ENCODE results near the gene SARNP.

Gene SARNP

DNA sequence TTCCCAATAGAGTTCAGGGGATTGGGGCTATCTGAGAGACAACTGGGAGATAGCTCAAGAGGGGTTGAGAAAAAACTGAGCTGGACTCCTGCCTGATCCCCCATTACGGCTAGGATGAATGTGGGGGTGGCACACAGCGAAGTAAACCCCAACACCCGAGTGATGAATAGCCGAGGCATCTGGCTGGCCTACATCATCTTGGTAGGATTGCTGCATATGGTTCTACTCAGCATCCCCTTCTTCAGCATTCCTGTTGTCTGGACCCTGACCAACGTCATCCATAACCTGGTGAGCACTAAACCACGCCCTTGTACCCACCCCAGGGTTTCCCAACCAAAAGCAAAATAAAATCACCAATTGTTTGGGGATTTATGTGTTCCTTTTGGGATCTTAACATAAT is 1.4 kb upstream of the SARNP start:
- Histone ChIP-seq H2BK15ac (replicated peaks; ENCODE audit: low read depth) (no peak overlapping the region), H2AK5ac (ENCODE audit: low read length) (no peak overlapping the region), H3K36me3 (ENCODE audit: control insufficient read depth, insufficient read depth, low read length) (peaks cover 7% of the 10 kb centered on the region), H3K79me2 (ENCODE audit: control insufficient read depth, insufficient read depth, low read length) (peaks cover 45% of the 10 kb centered on the region), H2BK120ac (ENCODE audit: low read depth, low read length) (no peak overlapping the region), H3K27ac (ENCODE audit: low read depth, low read length) (no peak overlapping the region), H2BK5ac (ENCODE audit: low read length) (no peak overlapping the region), H3K4me2 (ENCODE audit: low read length) (peak overlapping the region; percentile 93), H3K27me3 (ENCODE audit: insufficient read depth, low read length, poor library complexity) (no peaks in the 10 kb centered on the region), H3K9ac (ENCODE audit: low read length) (peak overlapping the region; percentile 80), H3K4me1 (ENCODE audit: control insufficient read depth, low read depth, low read length) (peaks cover 4% of the 10 kb centered on the region), H3K79me1 (ENCODE audit: low read length) (peaks cover 12% of the 10 kb centered on the region), H3K56ac (ENCODE audit: low read length) (peak overlapping the region; percentile 95), H4K8ac (ENCODE audit: low read depth, low read length) (no peak overlapping the region), H3K18ac (ENCODE audit: low read length) (no peak overlapping the region), H3K4me3 (ENCODE audit: low read length) (no peak overlapping the region), H4K5ac (ENCODE audit: low read length) (no peak overlapping the region), H3K4ac (ENCODE audit: low read depth, low read length) (no peak overlapping the region), H3K23ac (ENCODE audit: low read length) (no peak overlapping the region)
- no CpG with 5 or more reads among the region's 6 CpGs for WGBS (ENCODE audit: extremely low coverage, insufficient coverage, low lambda C conversion rate)
- no peak for DNase-seq

DNA sequence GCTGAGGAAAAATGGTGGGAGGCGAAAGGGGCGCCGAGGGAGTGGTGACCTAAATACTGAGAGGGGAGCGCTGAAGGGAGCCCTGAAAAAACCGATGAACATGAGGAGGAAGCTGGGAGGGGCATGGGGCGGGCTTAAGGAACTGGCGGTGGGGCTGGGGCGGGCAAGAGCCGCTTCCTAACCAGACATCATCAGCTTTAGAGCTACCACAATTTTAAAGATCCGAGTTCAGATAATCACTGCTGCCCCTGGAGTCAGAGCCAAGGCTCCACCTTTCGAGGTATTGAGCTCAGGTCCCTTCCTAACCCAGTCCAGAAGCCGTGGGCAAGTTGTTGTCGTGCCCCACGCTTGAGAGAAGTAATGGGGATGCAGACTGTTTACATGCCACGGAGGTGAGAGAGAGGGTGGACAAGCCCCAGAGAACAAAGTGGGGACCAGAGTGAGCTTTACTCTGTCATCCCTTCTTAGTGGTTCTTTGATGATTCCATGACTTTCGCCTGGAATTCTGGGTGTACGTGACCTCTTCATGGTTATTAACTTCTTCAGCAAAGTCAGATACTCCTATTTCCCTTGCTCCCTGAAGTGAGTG is 710 bp upstream of the SARNP start:
- peak overlapping the region; percentile 95 for H3K56ac ChIP-seq (ENCODE audit: low read length)
- peak overlapping the region; percentile 71 for H2BK5ac ChIP-seq (ENCODE audit: low read length)
- peaks cover 4% of the 10 kb centered on the region for H3K4me1 ChIP-seq (ENCODE audit: control insufficient read depth, low read depth, low read length)
- peak overlapping the region; percentile 93 for H3K4me2 ChIP-seq (ENCODE audit: low read length)
- H3K4me3 ChIP-seq (ENCODE audit: low read length), result peak overlapping the region; percentile 84
- DNase-seq, result no peak
- no peaks in the 10 kb centered on the region for H3K27me3 ChIP-seq (ENCODE audit: insufficient read depth, low read length, poor library complexity)
- H3K23ac ChIP-seq (ENCODE audit: low read length), result no peak overlapping the region
- peak overlapping the region; percentile 46 for H3K18ac ChIP-seq (ENCODE audit: low read length)
- H4K8ac ChIP-seq (ENCODE audit: low read depth, low read length), result no peak overlapping the region
- H3K79me2 ChIP-seq (ENCODE audit: control insufficient read depth, insufficient read depth, low read length), result peaks cover 52% of the 10 kb centered on the region
- peak overlapping the region; percentile 80 for H3K9ac ChIP-seq (ENCODE audit: low read length)
- no peak overlapping the region for H2AK5ac ChIP-seq (ENCODE audit: low read length)
- peaks cover 7% of the 10 kb centered on the region for H3K36me3 ChIP-seq (ENCODE audit: control insufficient read depth, insufficient read depth, low read length)
- no peak overlapping the region for H2BK120ac ChIP-seq (ENCODE audit: low read depth, low read length)
- peak overlapping the region; percentile 66 for H3K4ac ChIP-seq (ENCODE audit: low read depth, low read length)
- H2BK15ac ChIP-seq (replicated peaks; ENCODE audit: low read depth), result no peak overlapping the region
- H3K27ac ChIP-seq (ENCODE audit: low read depth, low read length), result peak overlapping the region; percentile 10
- no peak overlapping the region for H4K5ac ChIP-seq (ENCODE audit: low read length)
- peaks cover 12% of the 10 kb centered on the region for H3K79me1 ChIP-seq (ENCODE audit: low read length)
- WGBS (ENCODE audit: extremely low coverage, insufficient coverage, low lambda C conversion rate), result no CpG with 5 or more reads among the region's 17 CpGs

DNA sequence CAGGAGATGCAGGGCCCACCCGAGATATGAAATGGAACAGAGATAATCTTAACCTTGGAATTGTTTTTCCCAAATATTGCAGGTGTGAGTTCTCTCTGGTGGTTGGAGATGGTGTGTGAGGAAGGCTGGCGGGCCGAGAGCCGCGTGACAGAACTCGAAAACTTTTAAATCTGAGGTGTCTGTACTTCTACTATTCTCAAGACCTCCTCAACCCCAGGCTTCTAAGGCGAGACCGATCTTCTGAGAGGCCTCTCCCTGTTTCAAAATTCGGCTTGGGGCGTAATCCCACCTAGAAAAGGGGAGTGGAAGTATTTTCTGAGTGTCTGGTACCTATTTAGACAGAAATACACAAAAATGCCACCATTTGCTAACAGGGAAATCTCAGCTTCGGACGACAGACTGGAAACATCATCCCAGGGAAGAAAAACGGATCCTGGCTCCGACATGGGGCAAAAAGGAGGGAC is 611 bp downstream of the SARNP start:
- Histone ChIP-seq H4K5ac (ENCODE audit: low read length) (peak overlapping the region; percentile 100), H2BK120ac (ENCODE audit: low read depth, low read length) (no peak overlapping the region), H3K56ac (ENCODE audit: low read length) (peak overlapping the region; percentile 100), H3K9ac (ENCODE audit: low read length) (peak overlapping the region; percentile 100), H4K8ac (ENCODE audit: low read depth, low read length) (peak overlapping the region; percentile 28), H3K23ac (ENCODE audit: low read length) (peak overlapping the region; percentile 48), H3K79me2 (ENCODE audit: control insufficient read depth, insufficient read depth, low read length) (peaks cover 65% of the 10 kb centered on the region), H3K4me1 (ENCODE audit: control insufficient read depth, low read depth, low read length) (peaks cover 4% of the 10 kb centered on the region), H3K4ac (ENCODE audit: low read depth, low read length) (no peak overlapping the region), H3K27me3 (ENCODE audit: insufficient read depth, low read length, poor library complexity) (no peaks in the 10 kb centered on the region), H2BK5ac (ENCODE audit: low read length) (peak overlapping the region; percentile 82), H3K36me3 (ENCODE audit: control insufficient read depth, insufficient read depth, low read length) (peaks cover 7% of the 10 kb centered on the region), H3K27ac (ENCODE audit: low read depth, low read length) (peak overlapping the region; percentile 34), H3K4me3 (ENCODE audit: low read length) (peak overlapping the region; percentile 100), H2BK15ac (replicated peaks; ENCODE audit: low read depth) (no peak overlapping the region), H3K4me2 (ENCODE audit: low read length) (peak overlapping the region; percentile 58), H2AK5ac (ENCODE audit: low read length) (peak overlapping the region; percentile 94), H3K79me1 (ENCODE audit: low read length) (peaks cover 14% of the 10 kb centered on the region), H3K18ac (ENCODE audit: low read length) (peak overlapping the region; percentile 69)
- WGBS (ENCODE audit: extremely low coverage, insufficient coverage, low lambda C conversion rate), result no CpG with 5 or more reads among the region's 14 CpGs
- peak; percentile 56 for DNase-seq

DNA sequence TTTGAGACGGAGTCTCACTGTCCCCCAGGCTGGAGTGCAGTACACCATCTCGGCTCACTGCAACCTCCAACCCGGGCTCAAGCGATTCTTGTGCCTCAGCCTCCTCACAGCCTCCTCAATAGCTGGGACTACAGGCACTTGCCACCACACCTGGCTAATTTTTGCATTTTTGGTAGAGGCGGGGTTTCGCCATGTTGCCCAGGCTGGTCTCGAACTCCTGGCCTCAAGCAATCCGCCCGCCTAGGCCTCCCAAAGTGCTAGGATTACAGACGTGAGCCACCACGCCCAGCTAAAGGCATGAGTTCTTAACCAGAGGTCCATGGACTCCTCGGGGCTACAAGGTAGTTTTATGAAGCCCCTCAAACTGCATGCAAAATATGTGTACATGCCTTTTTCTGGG is 2.1 kb downstream of the SARNP start:
- H2BK15ac ChIP-seq (replicated peaks; ENCODE audit: low read depth), result no peak overlapping the region
- H3K79me1 ChIP-seq (ENCODE audit: low read length), result peaks cover 14% of the 10 kb centered on the region
- H3K4ac ChIP-seq (ENCODE audit: low read depth, low read length), result no peak overlapping the region
- no peak for DNase-seq
- WGBS (ENCODE audit: extremely low coverage, insufficient coverage, low lambda C conversion rate), result no CpG with 5 or more reads among the region's 12 CpGs
- no peak overlapping the region for H3K27ac ChIP-seq (ENCODE audit: low read depth, low read length)
- peaks cover 6% of the 10 kb centered on the region for H3K36me3 ChIP-seq (ENCODE audit: control insufficient read depth, insufficient read depth, low read length)
- no peak overlapping the region for H4K5ac ChIP-seq (ENCODE audit: low read length)
- no peaks in the 10 kb centered on the region for H3K27me3 ChIP-seq (ENCODE audit: insufficient read depth, low read length, poor library complexity)
- H3K23ac ChIP-seq (ENCODE audit: low read length), result no peak overlapping the region
- no peak overlapping the region for H4K8ac ChIP-seq (ENCODE audit: low read depth, low read length)
- no peak overlapping the region for H3K4me2 ChIP-seq (ENCODE audit: low read length)
- H2AK5ac ChIP-seq (ENCODE audit: low read length), result no peak overlapping the region
- peaks cover 78% of the 10 kb centered on the region for H3K79me2 ChIP-seq (ENCODE audit: control insufficient read depth, insufficient read depth, low read length)
- H2BK5ac ChIP-seq (ENCODE audit: low read length), result no peak overlapping the region
- H2BK120ac ChIP-seq (ENCODE audit: low read depth, low read length), result no peak overlapping the region
- H3K56ac ChIP-seq (ENCODE audit: low read length), result peak overlapping the region; percentile 53
- no peak overlapping the region for H3K4me3 ChIP-seq (ENCODE audit: low read length)
- H3K4me1 ChIP-seq (ENCODE audit: control insufficient read depth, low read depth, low read length), result peaks cover 4% of the 10 kb centered on the region
- no peak overlapping the region for H3K18ac ChIP-seq (ENCODE audit: low read length)
- peak overlapping the region; percentile 54 for H3K9ac ChIP-seq (ENCODE audit: low read length)

DNA sequence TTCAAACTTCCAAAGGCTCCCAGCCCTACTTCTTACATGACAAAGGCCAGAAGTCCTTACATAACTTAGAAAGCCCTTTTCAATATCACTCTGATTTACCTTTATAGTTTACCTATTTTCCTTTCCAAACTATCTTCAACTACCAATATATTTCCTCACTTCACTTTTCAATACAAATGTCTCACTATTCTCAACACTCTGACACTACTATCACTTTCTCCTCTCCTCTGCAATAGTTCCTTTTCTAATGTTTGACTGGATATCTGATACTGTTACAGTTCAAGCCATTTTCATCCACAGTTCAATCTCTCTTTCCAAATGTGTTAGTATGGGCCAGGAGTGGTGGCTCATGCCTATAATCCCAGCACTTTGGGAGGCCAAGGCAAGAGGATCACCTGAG is 3.3 kb downstream of the SARNP start:
- Histone ChIP-seq H3K23ac (ENCODE audit: low read length) (no peak overlapping the region), H4K8ac (ENCODE audit: low read depth, low read length) (no peak overlapping the region), H3K4me3 (ENCODE audit: low read length) (no peak overlapping the region), H3K9ac (ENCODE audit: low read length) (peak overlapping the region; percentile 13), H3K27me3 (ENCODE audit: insufficient read depth, low read length, poor library complexity) (no peaks in the 10 kb centered on the region), H3K4me2 (ENCODE audit: low read length) (no peak overlapping the region), H2BK120ac (ENCODE audit: low read depth, low read length) (no peak overlapping the region), H2AK5ac (ENCODE audit: low read length) (no peak overlapping the region), H3K36me3 (ENCODE audit: control insufficient read depth, insufficient read depth, low read length) (peaks cover 1% of the 10 kb centered on the region), H3K4me1 (ENCODE audit: control insufficient read depth, low read depth, low read length) (peaks cover 4% of the 10 kb centered on the region), H3K4ac (ENCODE audit: low read depth, low read length) (no peak overlapping the region), H4K5ac (ENCODE audit: low read length) (no peak overlapping the region), H3K56ac (ENCODE audit: low read length) (no peak overlapping the region), H3K27ac (ENCODE audit: low read depth, low read length) (no peak overlapping the region), H2BK5ac (ENCODE audit: low read length) (no peak overlapping the region), H3K18ac (ENCODE audit: low read length) (no peak overlapping the region), H2BK15ac (replicated peaks; ENCODE audit: low read depth) (no peak overlapping the region), H3K79me1 (ENCODE audit: low read length) (peaks cover 11% of the 10 kb centered on the region), H3K79me2 (ENCODE audit: control insufficient read depth, insufficient read depth, low read length) (peaks cover 86% of the 10 kb centered on the region)
- no peak for DNase-seq

DNA sequence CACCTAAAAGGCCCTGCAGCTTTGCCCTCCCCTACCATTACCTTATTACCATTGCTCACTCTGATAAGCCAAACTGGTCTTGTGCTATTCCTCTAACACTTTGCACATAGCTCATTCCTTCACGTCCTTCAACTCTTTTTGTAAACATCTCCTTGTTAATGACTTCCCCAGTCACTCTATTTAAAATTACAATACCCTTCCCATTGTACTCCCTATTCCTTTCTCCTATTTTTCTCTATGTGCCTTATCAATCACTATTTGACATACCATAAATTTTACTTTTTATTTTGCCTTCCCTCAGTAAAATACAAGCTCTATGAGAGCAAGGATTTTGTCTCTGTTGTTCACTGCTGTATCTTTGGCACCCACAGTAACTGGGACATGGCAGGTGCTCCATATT is 5.4 kb downstream of the SARNP start:
- H2BK5ac ChIP-seq (ENCODE audit: low read length), result no peak overlapping the region
- H3K79me1 ChIP-seq (ENCODE audit: low read length), result peaks cover 3% of the 10 kb centered on the region
- H2BK15ac ChIP-seq (replicated peaks; ENCODE audit: low read depth), result no peak overlapping the region
- H3K4me1 ChIP-seq (ENCODE audit: control insufficient read depth, low read depth, low read length), result peaks cover 4% of the 10 kb centered on the region
- no peak overlapping the region for H3K56ac ChIP-seq (ENCODE audit: low read length)
- H3K27me3 ChIP-seq (ENCODE audit: insufficient read depth, low read length, poor library complexity), result no peaks in the 10 kb centered on the region
- H3K4ac ChIP-seq (ENCODE audit: low read depth, low read length), result no peak overlapping the region
- no peak overlapping the region for H3K18ac ChIP-seq (ENCODE audit: low read length)
- no peak overlapping the region for H2AK5ac ChIP-seq (ENCODE audit: low read length)
- no peak for DNase-seq
- peaks cover 86% of the 10 kb centered on the region for H3K79me2 ChIP-seq (ENCODE audit: control insufficient read depth, insufficient read depth, low read length)
- WGBS (ENCODE audit: extremely low coverage, insufficient coverage, low lambda C conversion rate), result no CpG with 5 or more reads among the region's 1 CpG
- no peak overlapping the region for H4K8ac ChIP-seq (ENCODE audit: low read depth, low read length)
- no peak overlapping the region for H3K4me3 ChIP-seq (ENCODE audit: low read length)
- no peak overlapping the region for H2BK120ac ChIP-seq (ENCODE audit: low read depth, low read length)
- no peak overlapping the region for H3K9ac ChIP-seq (ENCODE audit: low read length)
- H3K36me3 ChIP-seq (ENCODE audit: control insufficient read depth, insufficient read depth, low read length), result no peaks in the 10 kb centered on the region
- no peak overlapping the region for H3K27ac ChIP-seq (ENCODE audit: low read depth, low read length)
- H3K4me2 ChIP-seq (ENCODE audit: low read length), result no peak overlapping the region
- no peak overlapping the region for H4K5ac ChIP-seq (ENCODE audit: low read length)
- no peak overlapping the region for H3K23ac ChIP-seq (ENCODE audit: low read length)

All from mesendoderm (in vitro differentiated cells).